ENCODE data around the gene CYP8B1. TPM values are rescaled to one million over a fixed set of nuclear protein-coding genes. Genes with fewer than 3 reads are reported as not detected.
"Not testable (repeated sequence)": the region's sequence is repeated elsewhere in the genome, so short reads cannot be mapped to it uniquely, and the experiment has no call there.

Gene CYP8B1
- total and polyA plus RNA-seq, 2 of the 13 experiments (the other 11 are each of a cell fraction or from before 2014, with no cell fraction given), result 0.58 to 2.0 TPM

DNA sequence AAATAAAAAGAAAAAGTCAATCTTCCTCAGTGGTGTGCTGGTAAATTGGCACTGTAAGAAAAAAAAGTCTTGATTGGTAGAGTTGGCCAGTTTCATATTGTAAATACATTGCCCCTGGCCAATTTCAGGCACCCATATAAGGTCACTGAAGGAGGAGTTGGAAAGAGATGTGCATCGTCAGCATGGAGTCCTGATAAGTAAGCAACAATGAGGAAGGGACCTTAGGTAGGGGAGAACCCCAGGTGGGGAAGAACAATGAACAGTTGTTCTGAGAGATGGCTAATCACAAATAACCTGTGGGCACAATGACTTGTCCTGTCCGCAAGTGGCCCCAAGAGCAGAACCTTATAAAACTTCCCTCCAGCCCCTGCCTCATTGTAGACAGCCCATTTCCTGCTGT, 8.6 kb upstream of the CYP8B1 start (continued):
- TF ChIP-seq MAFK (conservative IDR thresholded peaks at IDR 0.05 in 1 of 2, IDR thresholded peaks at IDR 0.05 in 1 of 2; ENCODE audit: low read length in 2 of 2) (peak in 1 of 2 experiments; percentile 36; a peak in 2 of 4 replicates), SOX13 (IDR thresholded peaks at IDR 0.05) (no peak), SOX13 (CRISPR knock-in tag; conservative IDR thresholded peaks at IDR 0.05 in 1 of 2, IDR thresholded peaks at IDR 0.05 in 1 of 2) (peak in 1 of 2 experiments; percentile 44; a peak in 1 of 4 replicates), ZC3H13 (CRISPR knock-in tag; IDR thresholded peaks at IDR 0.05) (no peak)

DNA sequence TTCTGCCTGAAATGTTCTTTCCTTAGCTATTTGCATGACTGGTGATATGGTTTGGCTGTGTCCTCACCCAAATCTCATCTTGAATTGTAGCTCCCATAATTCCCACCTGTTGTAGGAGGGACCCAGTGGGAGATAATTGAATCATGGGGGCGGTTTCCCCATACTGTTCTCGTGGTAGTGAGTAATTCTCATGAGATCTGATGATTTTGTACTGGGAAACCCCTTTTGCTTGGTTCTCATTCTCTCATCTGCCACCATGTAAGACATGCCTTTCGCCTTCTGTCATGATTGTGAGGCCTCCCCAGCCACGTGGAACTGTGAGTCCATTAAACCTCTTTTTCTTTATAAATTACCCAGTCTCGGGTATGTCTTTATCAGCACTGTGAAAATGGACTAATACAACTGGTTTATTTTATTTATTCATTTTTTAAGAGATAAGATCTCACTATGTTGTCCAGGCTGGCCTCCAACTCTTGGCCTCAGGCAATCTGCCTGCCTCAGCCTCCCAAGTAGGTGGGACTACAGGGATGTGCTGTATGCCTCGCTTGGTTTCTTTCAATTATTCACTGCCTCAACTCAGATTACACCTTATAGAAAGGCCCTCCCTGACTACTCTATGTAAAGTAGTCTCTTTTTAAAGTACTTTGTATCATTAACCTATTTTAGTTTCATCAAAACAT, 7.7 kb upstream of the CYP8B1 start:
- CTCF ChIA-PET (ENCODE audit: low intra/inter-chr PET ratio, low total read pairs), result interaction anchor here (6.1 kb wide), 1 partner anchor 52 kb away, joined by 79 read pairs; no protein-coding TSS in a partner anchor
- H3K4me3 ChIP-seq (replicated peaks in 1 of 3; ENCODE audit: insufficient read depth in 1 of 3, low read depth in 2 of 3, low read length in 3 of 3); H3K9me3 ChIP-seq (ENCODE audit: low read length); in situ Hi-C loops (cut with HindIII; ENCODE audit: extremely low pct_ligation_motif_present, low pct_unique_long_range_greater_than_20kb); H3K79me2 ChIP-seq (ENCODE audit: insufficient read depth, low read length); DNase-seq (ENCODE audit: low spot score); intact Hi-C loops (cut with micrococcal nuclease; ENCODE audit: unreplicated experiment); H3K27me3 ChIP-seq (ENCODE audit: control insufficient read depth in 1 of 2, insufficient read depth in 2 of 2, low read length in 2 of 2); H3K27ac ChIP-seq (ENCODE audit: extremely low read length, insufficient read depth, low read length); H3K9ac ChIP-seq (ENCODE audit: insufficient read depth, low read depth, low read length); H3K36me3 ChIP-seq (replicated peaks in 1 of 2; ENCODE audit: control insufficient read depth in 1 of 2, insufficient read depth in 2 of 2, low read length in 2 of 2); ATAC-seq; H4K20me1 ChIP-seq (ENCODE audit: insufficient read depth, low read length); H2AFZ ChIP-seq (ENCODE audit: low read length); BruUV-seq (replicated peaks); H3K4me2 ChIP-seq (ENCODE audit: low read depth, low read length); FAIRE-seq: not testable (repeated sequence)
- peaks cover 26% of the 10 kb centered on the region for H3K4me1 ChIP-seq (ENCODE audit: insufficient read depth, low read length)
- POLR2A ChIA-PET, result interaction anchor here (1.1 kb wide), 1 partner anchor 44 kb away, joined by 3 read pairs; no protein-coding TSS in a partner anchor
- 50% methylated on average over 6 of the region's 6 CpGs for WGBS (ENCODE audit: low lambda C conversion rate)

All from HepG2 (cell line).